ENCODE results near the gene AGER. TPM values are rescaled to one million over a fixed set of nuclear protein-coding genes. Genes with fewer than 3 reads are reported as not detected.

The AGER gene
- total and polyA plus RNA-seq, 9 of the 15 experiments (the other 6 are each of a cell fraction or from before 2014, with no cell fraction given): 1.2 to 11.5 (median 4.1) TPM

DNA sequence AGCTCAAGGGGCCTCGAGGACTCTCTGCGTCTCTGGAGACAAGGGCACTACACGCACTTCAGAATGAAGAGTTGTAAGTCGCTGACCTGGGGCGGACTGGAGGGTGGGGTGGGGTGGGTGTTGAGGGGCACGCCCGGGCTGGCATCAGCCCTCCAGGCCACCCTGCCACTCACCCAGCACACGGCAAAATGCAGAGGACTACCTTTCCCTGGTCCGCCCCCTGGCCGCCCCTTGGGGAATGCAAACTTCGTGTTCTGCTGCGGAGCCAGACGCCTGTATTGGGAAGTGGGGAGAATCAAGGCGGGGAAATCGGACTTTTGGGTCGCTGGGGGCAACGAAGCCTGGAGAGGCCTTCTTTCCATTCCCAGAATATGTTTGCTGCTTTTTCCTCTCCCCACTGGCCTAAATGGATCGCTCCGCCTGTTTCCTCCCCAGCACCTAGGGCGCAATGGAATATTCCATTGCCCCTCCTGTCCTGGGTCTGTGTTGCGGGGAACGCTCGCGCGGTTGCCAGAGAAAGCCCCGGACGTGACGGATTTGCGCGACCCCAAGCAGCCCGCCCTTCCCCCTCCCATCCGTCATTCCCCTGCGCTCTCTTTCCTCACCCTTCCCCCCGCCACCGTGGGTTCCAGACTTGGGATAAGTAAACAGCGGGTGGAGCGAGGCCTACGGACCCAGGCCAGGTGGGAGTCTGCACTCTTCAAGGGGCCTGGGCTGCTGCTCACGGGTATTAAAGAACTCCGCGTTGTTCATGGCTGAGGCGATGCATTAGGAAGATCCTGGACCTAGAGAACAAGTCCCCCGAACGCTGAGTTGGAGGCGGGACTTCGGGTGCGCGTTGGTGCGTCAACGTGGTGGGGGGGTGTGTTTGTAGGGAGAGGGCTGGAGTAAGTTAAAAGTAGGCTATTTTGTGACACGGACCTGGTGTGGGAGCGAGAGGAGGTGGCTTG, 30.2 kb downstream of the AGER start, which contains the start of gene PPT2 (continued):
- TF ChIP-seq, protein P1, sequence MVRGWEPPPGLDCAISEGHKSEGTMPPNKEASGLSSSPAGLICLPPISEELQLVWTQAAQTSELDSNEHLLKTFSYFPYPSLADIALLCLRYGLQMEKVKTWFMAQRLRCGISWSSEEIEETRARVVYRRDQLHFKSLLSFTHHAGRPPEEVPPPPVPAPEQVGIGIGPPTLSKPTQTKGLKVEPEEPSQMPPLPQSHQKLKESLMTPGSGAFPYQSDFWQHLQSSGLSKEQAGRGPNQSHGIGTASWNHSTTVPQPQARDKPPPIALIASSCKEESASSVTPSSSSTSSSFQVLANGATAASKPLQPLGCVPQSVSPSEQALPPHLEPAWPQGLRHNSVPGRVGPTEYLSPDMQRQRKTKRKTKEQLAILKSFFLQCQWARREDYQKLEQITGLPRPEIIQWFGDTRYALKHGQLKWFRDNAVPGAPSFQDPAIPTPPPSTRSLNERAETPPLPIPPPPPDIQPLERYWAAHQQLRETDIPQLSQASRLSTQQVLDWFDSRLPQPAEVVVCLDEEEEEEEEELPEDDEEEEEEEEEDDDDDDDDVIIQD (CRISPR knock-in tag; IDR thresholded peaks at IDR 0.05): no peak
- peak; percentile 41; the same call in 1 of the 2 replicates for TF ChIP-seq SOX6 (IDR thresholded peaks at IDR 0.05)
- TF ChIP-seq ZNF224 (CRISPR knock-in tag; IDR thresholded peaks at IDR 0.05): no peak
- TF ChIP-seq SMARCE1 (IDR thresholded peaks at IDR 0.05): no peak
- TF ChIP-seq, protein P2, sequence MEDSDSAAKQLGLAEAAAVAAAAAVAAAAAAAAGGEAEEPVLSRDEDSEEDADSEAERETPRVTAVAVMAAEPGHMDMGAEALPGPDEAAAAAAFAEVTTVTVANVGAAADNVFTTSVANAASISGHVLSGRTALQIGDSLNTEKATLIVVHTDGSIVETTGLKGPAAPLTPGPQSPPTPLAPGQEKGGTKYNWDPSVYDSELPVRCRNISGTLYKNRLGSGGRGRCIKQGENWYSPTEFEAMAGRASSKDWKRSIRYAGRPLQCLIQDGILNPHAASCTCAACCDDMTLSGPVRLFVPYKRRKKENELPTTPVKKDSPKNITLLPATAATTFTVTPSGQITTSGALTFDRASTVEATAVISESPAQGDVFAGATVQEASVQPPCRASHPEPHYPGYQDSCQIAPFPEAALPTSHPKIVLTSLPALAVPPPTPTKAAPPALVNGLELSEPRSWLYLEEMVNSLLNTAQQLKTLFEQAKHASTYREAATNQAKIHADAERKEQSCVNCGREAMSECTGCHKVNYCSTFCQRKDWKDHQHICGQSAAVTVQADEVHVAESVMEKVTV (CRISPR knock-in tag; IDR thresholded peaks at IDR 0.05): no peak
- TF ChIP-seq, protein P3, sequence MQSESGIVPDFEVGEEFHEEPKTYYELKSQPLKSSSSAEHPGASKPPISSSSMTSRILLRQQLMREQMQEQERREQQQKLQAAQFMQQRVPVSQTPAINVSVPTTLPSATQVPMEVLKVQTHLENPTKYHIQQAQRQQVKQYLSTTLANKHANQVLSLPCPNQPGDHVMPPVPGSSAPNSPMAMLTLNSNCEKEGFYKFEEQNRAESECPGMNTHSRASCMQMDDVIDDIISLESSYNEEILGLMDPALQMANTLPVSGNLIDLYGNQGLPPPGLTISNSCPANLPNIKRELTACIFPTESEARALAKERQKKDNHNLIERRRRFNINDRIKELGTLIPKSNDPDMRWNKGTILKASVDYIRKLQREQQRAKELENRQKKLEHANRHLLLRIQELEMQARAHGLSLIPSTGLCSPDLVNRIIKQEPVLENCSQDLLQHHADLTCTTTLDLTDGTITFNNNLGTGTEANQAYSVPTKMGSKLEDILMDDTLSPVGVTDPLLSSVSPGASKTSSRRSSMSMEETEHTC (IDR thresholded peaks at IDR 0.05): no peak
- TF ChIP-seq, protein P4, sequence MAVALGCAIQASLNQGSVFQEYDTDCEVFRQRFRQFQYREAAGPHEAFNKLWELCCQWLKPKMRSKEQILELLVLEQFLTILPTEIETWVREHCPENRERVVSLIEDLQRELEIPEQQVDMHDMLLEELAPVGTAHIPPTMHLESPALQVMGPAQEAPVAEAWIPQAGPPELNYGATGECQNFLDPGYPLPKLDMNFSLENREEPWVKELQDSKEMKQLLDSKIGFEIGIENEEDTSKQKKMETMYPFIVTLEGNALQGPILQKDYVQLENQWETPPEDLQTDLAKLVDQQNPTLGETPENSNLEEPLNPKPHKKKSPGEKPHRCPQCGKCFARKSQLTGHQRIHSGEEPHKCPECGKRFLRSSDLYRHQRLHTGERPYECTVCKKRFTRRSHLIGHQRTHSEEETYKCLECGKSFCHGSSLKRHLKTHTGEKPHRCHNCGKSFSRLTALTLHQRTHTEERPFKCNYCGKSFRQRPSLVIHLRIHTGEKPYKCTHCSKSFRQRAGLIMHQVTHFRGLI (CRISPR knock-in tag; IDR thresholded peaks at IDR 0.05): no peak
- TF ChIP-seq, protein P5, sequence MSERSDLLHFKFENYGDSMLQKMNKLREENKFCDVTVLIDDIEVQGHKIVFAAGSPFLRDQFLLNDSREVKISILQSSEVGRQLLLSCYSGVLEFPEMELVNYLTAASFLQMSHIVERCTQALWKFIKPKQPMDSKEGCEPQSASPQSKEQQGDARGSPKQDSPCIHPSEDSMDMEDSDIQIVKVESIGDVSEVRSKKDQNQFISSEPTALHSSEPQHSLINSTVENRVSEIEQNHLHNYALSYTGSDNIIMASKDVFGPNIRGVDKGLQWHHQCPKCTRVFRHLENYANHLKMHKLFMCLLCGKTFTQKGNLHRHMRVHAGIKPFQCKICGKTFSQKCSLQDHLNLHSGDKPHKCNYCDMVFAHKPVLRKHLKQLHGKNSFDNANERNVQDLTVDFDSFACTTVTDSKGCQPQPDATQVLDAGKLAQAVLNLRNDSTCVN (CRISPR knock-in tag; IDR thresholded peaks at IDR 0.05): no peak
- TF ChIP-seq PTBP1 (IDR thresholded peaks at IDR 0.05; ENCODE audit: low read depth, low read length): no peak
- TF ChIP-seq U2AF1 (optimal IDR thresholded peaks at IDR 0.05; ENCODE audit: low read depth, low read length): no peak
- TF ChIP-seq DMBX1 (CRISPR knock-in tag; IDR thresholded peaks at IDR 0.05; ENCODE audit: borderline replicate concordance): no peak
- TF ChIP-seq NFIC (IDR thresholded peaks at IDR 0.05): no peak; the same call in 1 of the 2 replicates
- TF ChIP-seq ERF (CRISPR knock-in tag; IDR thresholded peaks at IDR 0.05): no peak
- TF ChIP-seq, protein P6, sequence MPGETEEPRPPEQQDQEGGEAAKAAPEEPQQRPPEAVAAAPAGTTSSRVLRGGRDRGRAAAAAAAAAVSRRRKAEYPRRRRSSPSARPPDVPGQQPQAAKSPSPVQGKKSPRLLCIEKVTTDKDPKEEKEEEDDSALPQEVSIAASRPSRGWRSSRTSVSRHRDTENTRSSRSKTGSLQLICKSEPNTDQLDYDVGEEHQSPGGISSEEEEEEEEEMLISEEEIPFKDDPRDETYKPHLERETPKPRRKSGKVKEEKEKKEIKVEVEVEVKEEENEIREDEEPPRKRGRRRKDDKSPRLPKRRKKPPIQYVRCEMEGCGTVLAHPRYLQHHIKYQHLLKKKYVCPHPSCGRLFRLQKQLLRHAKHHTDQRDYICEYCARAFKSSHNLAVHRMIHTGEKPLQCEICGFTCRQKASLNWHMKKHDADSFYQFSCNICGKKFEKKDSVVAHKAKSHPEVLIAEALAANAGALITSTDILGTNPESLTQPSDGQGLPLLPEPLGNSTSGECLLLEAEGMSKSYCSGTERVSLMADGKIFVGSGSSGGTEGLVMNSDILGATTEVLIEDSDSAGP (CRISPR knock-in tag; IDR thresholded peaks at IDR 0.05): 0 out of 2 replicates have a peak, but pooled peaks have one; percentile 21
- TF ChIP-seq NCOA2 (IDR thresholded peaks at IDR 0.05; ENCODE audit: partially characterized antibody in 2 of 2): no peak
- no peak for TF ChIP-seq ESRRA (IDR thresholded peaks at IDR 0.05; ENCODE audit: borderline replicate concordance, low read depth)
